Stimulated activated CD4-positive, alpha-beta T cell treated with anti-CD3 and anti-CD28 coated beads, Interleukin-1b, Interleukin-23, amount 100 ng/mL, for 48 hours (primary cell): ENCODE results near the gene SHISA7.
A peak's percentile ranks its signal among the peaks of the same experiment; 100 is the strongest.

ENCODE experiments used
- DNase-seq: peaks from one replicate; pipeline ENCODE4 v3.0.0-alpha.2; 2020

SHISA7 gene

DNA sequence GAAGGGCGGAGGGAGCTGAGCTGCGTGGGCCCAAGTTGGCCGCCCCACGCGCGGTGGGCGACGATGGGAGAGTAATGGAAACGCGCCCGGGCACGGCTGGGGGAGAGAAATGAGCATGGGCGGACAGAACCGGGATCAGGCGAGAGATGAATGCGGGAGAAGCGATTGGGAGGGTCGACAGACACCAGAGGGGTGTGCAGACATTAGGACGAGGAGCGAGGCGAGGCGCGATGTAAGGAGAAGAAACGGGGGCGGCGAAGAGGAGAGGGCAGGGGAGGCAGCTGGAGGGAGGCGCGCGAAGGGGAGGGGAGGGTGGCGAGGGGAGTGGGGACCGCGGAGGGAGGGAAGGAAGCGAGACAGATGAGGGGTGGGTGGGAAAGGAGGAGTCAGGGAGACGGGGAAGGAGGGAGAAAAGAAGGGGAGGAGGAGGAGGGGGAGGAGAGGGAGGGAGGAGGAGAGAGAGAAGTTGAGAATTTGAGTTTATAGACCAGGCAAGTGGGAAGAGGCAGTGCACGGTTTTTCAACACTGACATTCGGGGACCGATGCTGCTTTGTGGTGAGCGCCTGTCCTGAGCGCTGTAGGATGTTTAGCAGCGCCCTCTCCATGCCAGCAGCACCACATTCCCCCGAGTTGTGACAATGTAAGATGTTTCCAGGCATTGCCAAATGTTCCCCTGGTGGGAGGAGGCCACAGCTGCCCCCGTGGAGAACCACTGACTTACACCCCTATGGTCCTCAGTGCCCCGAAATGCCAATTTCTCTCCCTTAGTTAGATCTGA lies at the start of gene SHISA7:
Gene SHISA7 (minus strand): TSS at position 256 of the 779 bp plus-strand sequence. CDS start 437 bp downstream, outside the sequence.
- no peak for DNase-seq

DNA sequence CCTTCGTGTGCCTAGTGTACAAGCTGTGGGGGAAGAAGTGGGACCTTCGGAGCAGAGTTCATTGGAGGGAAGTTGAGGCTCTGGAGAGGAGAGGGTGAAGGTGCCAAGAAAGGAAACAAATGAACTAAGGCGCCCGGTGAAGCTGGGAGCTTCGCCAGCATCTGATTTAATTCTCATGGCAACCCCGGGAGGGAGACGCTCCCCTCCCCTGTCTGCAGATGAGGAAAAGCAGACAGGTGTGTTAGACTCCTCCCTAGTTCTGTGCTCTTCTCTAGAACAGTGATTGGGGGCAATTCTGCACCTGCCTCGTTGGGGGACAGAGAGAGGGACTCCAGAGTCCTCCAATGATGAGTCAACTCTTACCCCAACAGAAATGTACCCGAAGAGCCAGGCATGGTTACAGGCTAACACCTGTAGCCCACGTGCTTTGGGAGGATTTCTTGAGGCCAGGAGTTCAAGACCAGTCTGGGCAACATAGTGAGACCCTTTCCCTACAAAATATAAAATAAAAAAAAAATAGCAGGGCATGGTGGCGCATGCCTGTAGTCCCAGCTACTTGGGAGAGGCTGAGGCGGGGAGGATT lies 49.4 kb upstream of the SHISA7 start:
- no peak for DNase-seq

DNA sequence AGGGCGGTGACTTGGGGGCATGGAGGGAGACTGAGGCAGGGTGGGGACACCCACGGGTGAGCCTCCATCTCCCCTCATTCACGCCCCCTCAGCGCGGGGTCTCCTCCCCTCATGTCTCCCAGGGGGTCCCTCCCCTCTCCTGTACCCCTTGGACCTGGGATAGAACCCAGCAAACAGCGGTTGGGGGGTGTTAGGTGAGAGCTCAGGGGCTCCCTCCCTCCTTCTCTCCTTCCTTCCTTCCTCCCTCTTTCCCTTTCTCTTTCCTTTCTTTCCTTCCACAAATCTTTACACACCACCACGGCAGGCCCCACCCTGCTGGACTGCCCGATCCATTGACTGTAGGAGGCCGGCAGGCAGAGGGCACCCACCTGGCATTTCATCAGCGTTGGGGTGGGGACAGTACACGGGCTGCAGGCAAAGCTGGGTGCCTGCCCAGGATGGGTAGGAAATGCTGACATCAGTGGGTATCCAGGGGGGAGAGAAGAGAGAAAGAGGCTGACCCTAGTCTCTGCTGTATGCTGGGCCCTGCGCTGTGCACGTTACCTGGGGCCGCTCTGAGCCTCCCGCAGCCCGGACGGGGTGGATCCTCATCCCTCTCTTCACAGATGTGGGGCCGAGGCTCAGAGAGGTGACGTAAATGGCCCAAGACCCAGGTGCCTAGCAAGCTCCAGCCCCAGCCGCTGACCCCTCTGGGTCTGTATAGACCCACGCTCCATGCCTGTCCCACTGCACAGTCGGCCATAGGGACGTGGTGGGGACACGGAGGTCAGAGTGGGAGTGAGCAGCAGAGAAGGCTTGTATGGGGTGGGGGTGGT lies 48.7 kb upstream of the SHISA7 start:
- no peak for DNase-seq

DNA sequence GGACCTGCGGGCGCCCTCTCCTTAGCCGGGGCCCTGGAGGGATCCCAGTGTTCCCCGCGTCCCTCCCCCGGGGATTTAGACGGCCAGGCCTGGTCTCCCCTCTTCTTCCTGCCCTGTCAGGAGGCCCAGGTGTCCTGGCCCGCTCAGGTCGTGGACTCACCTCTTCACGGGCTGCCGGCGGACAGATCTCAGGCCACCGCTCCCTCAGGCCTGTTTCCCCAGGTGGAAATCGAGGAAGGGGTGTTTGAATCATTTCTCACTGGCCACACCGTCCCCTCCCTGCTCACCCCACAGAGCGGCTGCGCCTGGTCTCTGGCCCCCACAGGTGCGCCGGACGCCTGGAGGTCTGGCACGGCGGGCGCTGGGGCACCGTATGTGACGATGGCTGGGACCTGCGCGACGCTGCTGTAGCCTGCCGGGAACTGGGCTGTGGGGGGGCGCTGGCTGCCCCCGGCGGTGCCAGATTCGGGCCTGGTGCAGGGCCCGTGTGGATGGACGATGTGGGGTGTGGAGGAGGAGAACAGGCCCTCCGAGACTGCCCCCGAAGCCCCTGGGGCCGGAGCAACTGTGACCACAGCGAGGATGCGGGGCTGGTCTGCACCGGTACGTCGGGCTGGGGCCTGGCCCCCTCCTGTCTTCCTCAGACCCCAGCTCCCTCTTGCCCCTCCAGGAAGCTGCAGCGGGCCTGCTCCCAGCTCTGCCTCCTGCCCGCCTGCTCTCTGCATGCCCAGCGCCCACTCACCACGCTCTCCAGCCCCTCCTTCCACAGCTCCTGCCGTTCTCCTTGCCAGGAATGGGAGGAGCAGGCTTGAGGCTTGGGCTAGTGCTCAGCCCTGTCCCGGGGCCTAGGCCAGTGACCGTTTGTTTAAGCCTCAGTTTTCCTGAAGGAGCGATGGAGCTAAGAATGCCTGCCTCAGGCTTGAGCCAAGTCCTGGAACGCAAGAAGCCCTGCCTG lies 47.7 kb upstream of the SHISA7 start:
- no peak for DNase-seq

DNA sequence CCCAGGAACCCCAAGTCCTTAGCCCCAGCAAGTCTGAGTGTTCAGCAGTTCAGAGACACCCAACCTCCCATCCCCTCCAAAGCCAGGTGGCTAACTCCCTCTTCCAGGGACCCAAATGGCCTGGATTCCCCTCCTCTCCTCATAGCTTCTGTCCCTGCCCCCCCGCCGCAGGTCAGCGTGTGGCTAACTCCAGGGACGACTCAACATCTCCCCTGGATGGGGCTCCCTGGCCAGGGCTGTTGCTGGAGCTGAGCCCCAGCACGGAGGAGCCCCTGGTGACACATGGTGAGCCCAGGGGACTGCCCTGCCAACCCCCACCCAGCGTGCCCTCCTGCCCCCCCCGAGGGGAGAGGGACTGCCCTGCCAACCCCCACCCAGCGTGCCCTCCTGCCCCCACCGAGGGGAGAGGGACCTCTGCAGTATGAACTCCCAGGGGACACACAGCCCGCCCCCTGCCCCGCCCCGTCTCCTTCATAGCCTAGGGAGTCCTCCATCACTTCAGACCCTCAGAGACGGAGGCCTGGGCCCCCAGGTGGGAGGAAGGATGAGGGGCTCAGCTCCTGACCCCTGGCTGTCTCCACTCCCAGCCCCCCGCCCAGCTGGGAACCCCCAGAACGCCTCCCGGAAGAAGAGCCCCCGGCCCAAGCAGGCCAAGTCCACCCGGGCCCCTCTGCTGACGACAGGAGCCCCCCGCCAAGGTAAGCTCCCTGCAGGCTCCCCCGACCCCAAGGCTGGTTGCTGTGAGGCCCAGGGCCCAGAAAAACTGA lies 46.8 kb upstream of the SHISA7 start:
- DNase-seq: no peak

DNA sequence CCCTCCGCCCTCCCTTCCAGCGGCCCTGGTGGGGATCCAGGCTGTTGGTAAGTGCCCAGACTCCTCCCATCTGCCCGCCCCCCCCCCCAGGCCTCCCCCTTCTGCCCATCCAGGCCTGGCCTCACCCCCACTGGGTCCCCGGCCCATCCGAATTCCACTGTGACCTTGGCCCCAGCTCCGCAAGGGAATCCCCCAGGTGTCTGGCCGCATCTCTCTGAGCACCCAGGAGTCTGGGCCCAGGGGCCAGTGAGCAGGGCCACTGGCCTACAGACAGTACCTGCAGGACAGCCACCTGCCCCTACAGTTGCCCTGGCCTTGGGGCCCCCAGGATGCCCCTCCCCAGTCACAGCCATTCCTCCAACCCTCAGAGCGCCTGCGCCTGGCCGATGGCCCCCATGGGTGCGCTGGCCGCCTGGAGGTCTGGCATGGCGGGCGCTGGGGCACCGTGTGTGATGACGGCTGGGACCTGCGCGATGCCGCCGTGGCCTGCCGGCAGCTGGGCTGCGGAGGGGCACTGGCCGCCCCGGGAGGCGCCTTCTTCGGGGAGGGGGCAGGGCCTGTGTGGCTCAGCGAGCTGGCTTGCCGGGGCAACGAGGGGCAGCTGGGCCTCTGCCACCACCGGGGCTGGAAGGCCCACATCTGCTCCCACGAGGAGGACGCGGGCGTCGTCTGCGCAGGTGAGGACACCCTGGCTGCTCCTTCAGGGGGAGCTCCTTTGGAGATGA lies 46.0 kb upstream of the SHISA7 start:
- DNase-seq: no peak

DNA sequence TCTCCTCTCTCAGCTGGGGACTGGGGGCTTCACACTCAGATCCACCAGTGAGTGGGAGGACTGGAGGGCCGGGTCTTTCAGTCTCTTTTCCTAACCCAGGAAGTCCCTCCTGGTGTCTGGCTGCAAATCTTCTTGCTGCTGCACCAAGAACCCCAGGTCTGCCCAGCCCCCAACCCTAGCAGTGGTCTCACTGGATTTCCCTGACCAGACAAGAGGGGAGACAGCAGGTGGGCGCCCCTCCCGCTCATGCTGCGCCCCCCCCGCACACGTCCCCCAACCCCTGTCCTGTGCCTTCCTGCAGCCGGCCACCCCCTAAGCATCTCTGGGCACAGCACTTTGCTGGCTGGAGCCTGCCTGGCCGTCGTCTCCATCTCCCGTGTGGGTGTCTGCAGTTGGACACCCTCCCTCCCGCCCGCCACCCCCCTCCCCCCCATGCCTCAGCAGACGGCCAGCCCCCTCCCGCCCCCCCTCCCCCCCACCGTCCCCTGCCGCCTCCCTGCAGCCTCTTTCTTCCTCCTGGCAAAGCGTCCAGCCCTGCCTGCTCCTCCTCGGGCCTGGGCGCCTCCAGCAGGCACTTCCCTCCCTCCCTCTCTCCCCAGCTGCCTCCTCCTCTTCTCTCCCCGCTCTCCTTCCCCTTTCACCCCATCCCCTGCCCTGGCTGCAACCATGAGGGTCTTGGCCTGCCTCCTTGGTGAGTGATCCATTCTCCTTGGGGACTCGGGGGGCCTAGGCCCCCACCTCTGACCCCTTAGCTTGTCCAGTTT lies 45.0 kb upstream of the SHISA7 start, which contains the start of gene SSC5D:
Gene SSC5D (plus strand): TSS at position 513 of the 764 bp plus-strand sequence. CDS start 154 bp downstream, at position 667.
- no peak for DNase-seq

DNA sequence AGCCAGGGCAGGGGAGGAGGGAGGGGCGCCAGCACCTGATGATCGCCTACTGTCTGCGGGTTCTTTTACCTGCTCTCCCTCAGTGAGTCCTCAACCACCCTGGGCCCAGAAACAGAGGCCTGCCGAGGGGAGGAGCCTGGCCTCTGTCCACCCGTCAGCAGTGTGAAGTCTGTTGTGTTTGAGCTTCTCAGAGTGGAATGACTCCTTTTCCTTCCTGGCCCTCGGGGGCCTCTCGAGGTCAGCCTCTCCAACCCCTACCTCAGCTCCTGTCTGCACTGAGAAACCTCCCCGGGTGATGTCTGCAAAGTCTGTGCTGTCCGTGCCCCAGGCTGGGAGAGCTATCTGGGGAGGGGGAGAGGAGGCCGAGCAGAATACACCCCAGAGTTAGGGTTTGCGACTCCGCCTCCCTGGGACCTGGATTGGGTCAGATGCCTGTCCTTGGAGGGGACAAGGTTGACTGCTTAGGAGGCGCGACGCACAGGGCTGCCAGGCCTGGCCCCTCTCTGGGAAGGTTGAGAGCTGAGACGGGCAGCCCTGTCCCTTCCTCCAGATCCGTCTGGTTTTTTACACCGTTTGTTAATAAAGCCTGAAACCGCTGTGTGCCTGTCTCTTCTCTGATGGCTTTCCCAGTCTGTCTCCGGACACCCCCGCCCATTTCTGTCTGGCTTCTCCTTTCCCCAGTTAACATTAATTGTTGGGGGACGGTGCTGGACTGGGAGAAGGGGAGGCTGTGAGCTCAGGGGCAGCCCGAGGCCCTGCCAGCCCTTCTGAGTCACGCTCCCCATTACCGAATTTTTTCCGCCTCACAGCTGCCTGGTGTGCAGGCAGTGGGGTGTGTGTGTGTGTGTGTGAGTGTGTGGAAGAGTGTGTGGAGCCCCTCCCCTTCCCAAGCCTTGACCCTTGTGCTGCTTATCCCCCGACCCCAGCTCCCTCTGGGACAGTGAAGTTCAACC lies 44.1 kb upstream of the SHISA7 start:
- DNase-seq: peak; percentile 63

DNA sequence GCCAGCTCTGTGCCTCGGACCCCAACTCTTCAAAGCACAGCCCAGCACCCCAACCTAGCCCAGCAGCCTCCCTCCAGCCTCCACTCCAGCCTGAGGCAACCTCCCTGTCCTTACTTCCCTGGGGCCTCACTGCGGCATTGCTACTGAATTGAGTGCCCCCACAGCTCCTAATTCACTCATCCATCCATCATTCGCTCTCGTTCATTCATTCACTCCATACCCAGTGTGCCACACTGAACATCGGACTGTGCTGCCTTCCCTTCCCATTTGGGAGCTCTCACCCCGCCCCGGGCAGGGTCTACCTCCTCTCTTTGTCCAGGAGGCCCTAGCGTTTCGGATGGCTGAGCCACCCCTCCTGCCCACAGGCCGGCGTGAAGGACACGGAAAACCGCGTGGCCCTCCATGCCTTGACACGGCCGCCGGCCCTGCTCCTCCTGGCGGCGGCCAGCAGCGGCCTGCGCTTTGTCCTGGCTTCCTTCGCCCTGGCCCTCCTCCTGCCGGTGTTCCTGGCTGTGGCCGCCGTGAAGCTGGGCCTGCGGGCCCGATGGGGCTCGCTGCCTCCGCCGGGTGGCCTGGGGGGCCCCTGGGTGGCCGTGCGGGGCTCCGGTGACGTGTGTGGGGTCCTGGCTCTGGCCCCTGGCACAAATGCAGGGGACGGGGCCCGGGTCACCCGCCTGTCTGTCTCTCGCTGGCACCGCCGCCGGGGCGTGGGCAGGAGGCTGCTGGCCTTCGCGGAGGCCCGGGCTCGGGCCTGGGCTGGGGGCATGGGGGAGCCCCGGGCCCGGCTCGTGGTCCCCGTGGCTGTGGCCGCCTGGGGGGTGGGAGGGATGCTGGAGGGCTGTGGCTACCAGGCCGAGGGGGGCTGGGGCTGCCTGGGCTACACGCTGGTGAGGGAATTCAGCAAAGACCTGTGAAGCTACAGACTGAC lies 43.2 kb upstream of the SHISA7 start:
- no peak for DNase-seq

DNA sequence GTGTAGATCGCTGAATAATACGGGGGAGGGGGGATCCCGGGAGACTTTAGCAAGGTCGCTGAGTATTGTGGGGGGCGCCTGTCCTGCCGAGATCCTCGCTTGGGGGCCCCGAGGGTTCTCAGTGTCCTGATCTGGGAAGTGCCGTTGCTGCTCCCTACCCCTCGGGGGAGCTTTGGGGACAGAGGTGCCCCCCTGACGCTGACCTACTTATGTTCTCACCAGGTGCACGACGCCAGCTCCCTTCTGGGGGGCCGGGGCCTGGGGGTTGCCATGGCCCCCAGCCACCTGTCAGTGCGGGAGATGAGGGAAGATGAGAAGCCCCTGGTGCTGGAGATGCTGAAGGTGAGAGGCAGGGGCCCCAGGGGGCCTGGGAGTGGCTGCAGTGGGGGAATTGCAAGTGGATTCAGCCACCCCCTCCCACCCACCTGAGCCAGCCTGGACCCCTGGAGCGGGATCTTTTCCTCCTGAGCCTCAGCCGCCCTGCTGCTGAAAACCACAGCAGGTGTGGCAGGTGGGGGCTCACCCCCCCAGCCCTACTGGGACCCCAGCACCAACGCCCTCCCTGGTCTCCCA lies 42.4 kb upstream of the SHISA7 start:
- DNase-seq: no peak

DNA sequence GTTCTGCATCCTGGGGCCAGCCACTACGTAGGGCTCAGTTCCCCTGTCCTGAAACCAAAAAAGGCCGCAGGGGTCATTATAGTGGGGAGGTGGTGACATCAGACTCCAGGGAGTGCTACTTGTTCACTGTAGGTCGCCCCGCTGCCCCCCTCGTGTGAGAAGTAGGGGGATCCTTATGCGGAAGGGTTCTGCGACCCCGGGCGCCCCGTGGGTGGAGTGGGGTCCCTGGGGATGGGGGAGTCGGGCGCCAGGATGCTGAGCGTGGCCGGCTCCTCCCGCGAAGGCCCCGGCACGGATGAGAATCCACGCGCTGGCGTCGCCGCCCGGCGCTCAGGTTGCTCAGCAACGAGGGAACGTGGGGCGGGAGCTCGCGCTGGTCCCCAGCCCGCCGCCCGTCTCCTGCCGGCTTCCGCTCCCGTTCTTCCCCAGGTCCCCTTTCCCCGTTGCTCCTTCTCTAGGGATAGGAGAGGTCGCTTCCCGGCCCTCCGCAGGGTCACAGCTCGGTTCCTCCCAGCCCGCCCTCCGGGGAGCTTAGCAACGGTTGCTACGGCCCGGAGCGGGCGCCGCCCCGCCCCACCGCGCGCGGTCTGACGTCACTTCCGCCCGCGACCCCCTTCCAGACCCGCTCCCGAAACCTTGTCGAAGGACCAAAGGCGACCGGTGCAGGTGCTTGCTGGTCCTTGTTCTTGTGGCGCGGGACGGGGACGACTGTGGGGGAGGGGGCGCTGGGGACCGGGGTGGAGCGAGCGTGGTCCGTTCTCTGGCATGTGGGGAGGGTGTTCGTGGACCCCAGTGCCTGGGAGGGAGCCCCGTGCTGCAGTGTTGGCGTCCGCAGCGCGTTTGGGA lies 41.7 kb upstream of the SHISA7 start, which contains the start of gene NAT14:
Gene NAT14 (plus strand): TSS at position 596 of the 846 bp plus-strand sequence. CDS start 521 bp downstream, outside the sequence.
- peak; percentile 56 for DNase-seq

DNA sequence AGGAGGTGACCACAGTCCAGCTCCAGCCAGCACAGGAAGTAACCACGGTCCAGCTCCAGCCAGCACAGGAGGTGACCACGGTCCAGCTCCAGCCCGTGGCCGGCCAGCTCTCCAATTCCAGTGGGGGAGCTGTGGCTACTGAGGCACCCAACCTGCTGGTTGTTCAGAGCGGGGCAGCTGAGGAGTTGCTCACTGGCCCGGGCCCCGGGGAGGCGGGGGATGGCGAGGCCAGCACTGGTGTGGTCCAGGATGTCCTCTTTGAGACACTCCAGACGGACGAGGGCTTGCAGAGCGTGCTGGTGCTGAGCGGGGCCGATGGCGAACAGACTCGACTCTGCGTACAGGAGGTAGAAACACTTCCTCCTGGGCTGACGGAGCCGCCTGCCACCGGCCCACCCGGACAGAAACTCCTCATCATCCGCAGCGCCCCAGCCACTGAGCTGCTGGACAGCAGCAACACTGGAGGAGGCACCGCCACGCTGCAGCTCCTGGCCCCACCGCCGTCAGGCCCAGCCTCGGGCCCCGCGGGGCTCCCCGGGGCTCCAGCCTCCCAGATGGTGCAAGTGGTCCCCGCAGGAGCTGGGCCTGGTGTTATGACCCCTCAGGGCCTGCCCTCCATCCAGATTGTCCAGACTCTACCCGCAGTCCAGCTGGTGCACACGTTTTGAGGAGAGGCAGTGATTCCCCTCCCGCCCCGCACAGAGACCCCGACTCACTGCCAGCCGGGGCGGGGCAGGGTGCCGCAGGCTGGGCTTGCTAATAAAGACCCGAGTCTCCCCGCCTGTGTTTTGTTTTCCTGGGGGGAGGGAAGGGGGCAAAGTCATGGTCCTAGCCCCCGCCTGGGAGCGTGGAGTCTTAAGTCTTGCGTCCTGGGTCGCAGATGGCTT lies 40.8 kb upstream of the SHISA7 start:
- no peak for DNase-seq

DNA sequence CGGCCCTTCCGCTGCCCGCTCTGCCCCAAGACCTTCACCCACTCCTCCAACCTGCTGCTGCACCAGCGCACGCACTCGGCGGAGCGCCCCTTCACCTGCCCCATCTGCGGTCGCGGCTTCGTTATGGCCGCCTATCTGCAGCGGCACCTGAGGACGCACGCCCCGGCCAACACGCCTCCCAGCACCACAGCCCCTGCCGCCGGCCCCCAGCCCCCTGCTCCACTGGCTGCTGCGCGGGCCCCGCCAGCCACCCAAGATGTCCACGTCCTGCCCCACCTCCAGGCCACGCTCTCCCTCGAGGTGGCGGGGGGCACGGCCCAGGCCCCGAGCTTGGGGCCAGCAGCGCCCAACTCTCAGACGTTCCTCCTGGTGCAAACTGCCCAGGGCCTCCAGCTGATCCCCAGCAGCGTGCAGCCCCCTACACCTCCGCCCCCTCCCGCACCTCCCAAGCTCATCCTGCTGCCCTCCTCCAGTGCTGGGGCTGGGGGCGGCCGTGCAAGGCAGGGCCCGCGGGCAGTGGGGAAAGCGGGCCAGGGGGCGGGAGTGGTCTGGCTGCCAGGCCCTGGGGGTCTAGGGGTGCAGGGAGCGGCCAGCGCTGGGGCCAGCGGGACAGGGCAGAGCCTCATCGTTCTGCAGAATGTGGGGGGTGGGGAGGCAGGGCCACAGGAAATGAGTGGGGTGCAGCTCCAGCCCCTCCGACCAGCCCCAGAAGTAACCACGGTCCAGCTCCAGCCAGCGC lies 40.0 kb upstream of the SHISA7 start:
- no peak for DNase-seq
